OCI-LY1 (cell line): ENCODE results near the gene USP3.

ENCODE experiments used
- CTCF ChIP-seq: fragments of 200-600 bp; sonication (generic), shearing (Covaris generic); IDR thresholded peaks from 2 replicates; pipeline ENCODE4 v1.5.1; 2017; ENCODE audit warnings: mild to moderate bottlenecking, antibody characterized with exemption, low read length, moderate library complexity, mixed read lengths
- EZH2 ChIP-seq: fragments of 200-600 bp; sonication (generic), shearing (Covaris generic); IDR thresholded peaks from 2 replicates; pipeline ENCODE4 v1.8.0; 2017; ENCODE audit warnings: borderline replicate concordance, mixed run types, mild to moderate bottlenecking, antibody characterized with exemption, low read length, moderate library complexity, mixed read lengths

DNA sequence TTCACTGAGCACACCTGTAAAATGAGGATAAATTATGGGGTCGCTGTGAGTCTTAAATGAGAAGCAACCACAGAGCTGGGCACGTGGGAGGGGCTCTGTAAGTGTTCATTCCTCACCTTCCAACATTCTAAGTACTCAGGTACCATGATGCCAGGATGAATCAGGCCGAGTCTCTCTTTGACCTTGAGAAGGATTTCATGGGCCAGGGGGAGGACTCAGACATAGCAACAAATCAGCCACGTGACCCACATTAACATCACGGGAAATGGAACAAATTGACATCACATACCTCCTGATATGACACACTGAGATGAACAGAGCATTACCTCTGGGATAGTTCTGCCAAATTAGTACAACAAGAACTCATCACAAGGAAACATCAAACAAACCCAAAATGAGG, 35.2 kb upstream of the USP3 start:
- TF ChIP-seq CTCF = no peak
- TF ChIP-seq EZH2 = no peak
